CD14-positive monocyte (primary cell): ENCODE results near the gene TRABD2B. TPM values are rescaled to one million over a fixed set of nuclear protein-coding genes. Genes with fewer than 3 reads are reported as not detected.

ENCODE experiments used
- DNase-seq, 3 donors: peaks; one replicate each; pipeline ENCODE4 v3.0.0-alpha.2; 2011 to 2022
- H2AFZ ChIP-seq: 2 replicates; pipeline ENCODE4 v1.6.0; 2012; ENCODE audit warnings: mild to moderate bottlenecking, low read depth, low read length, inconsistent platforms; ENCODE audit not compliant: insufficient read depth, poor library complexity, severe bottlenecking
- H3K27ac ChIP-seq, 2 donors: 1 replicate in 1 of 2; 2 replicates in 1 of 2; pipeline ENCODE4 v1.5.1; 2012 to 2013; ENCODE audit warnings: low read length in 2 of 2, control low read depth in 1 of 2, inconsistent platforms in 1 of 2, low read depth in 1 of 2, mild to moderate bottlenecking in 1 of 2
- H3K27me3 ChIP-seq, 2 donors: one replicate each; pipeline versions ENCODE4 v1.6.0 to v1.6.1; 2011 to 2013; ENCODE audit warnings: low read length in 2 of 2; ENCODE audit not compliant: control insufficient read depth in 2 of 2, insufficient read depth in 2 of 2
- H3K36me3 ChIP-seq, 2 donors: replicated peaks in 1 of 2; 1 replicate in 1 of 2; 2 replicates in 1 of 2; pipeline versions ENCODE4 v1.5.1 to v1.6.1; 2012 to 2013; ENCODE audit warnings: low read length in 2 of 2, control low read depth in 1 of 2, inconsistent platforms in 1 of 2, mild to moderate bottlenecking in 1 of 2; ENCODE audit not compliant: insufficient read depth in 2 of 2, control insufficient read depth in 1 of 2
- H3K4me1 ChIP-seq, 2 donors: 1 replicate in 1 of 2; 2 replicates in 1 of 2; pipeline versions ENCODE4 v1.5.1 to v1.6.1; 2012 to 2013; ENCODE audit warnings: low read length in 2 of 2, control low read depth in 1 of 2, inconsistent platforms in 1 of 2, mild to moderate bottlenecking in 1 of 2, moderate library complexity in 1 of 2; ENCODE audit not compliant: insufficient read depth in 2 of 2, control insufficient read depth in 1 of 2
- H3K4me2 ChIP-seq: replicated peaks from 2 replicates; pipeline ENCODE3; 2012; ENCODE audit warnings: low read length, moderate library complexity, mild to moderate bottlenecking; ENCODE audit not compliant: poor library complexity, severe bottlenecking; ENCODE audit errors: extremely low read depth
- H3K4me3 ChIP-seq, 3 experiments: fragments of 200-600 bp in 1 of 3; sonication (generic) in 1 of 3; replicated peaks in 1 of 3; 1 replicate in 2 of 3; 2 replicates in 1 of 3; pipeline ENCODE4 v1.5.1; 2011 to 2013; ENCODE audit warnings: low read length in 3 of 3, mild to moderate bottlenecking in 3 of 3, control low read depth in 2 of 3, low read depth in 2 of 3, inconsistent platforms in 1 of 3, moderate library complexity in 1 of 3
- H3K79me2 ChIP-seq: 2 replicates; pipeline ENCODE4 v1.6.0; 2012; ENCODE audit warnings: mild to moderate bottlenecking, control low read depth, inconsistent platforms, low read length, moderate library complexity; ENCODE audit not compliant: insufficient read depth
- H3K9ac ChIP-seq: 2 replicates; pipeline ENCODE4 v1.6.0; 2017; ENCODE audit warnings: low read length, mild to moderate bottlenecking; ENCODE audit not compliant: insufficient read depth, poor library complexity, severe bottlenecking
- H3K9me3 ChIP-seq, 2 donors: replicated peaks in 1 of 2; 1 replicate in 1 of 2; 2 replicates in 1 of 2; pipeline versions ENCODE4 v1.5.1 to v1.6.1; 2012 to 2013; ENCODE audit warnings: low read length in 2 of 2, control low read depth in 1 of 2; ENCODE audit not compliant: control insufficient read depth in 1 of 2, insufficient read depth in 1 of 2
- H4K20me1 ChIP-seq: 2 replicates; pipeline ENCODE4 v1.6.0; 2012; ENCODE audit warnings: mild to moderate bottlenecking, low read length, control low read depth, moderate library complexity; ENCODE audit not compliant: insufficient read depth
- H3K27ac Mint-ChIP-seq, 7 donors: one replicate each; pipeline ENCODE4 v1.8.0; 2020; ENCODE audit warnings: mild to moderate bottlenecking in 7 of 7, mixed read lengths in 7 of 7, moderate library complexity in 6 of 7, inconsistent platforms in 2 of 7
- H3K27me3 Mint-ChIP-seq, 3 donors: one replicate each; pipeline ENCODE4 v1.8.0; 2021 to 2022; ENCODE audit warnings: low read depth in 3 of 3, mild to moderate bottlenecking in 3 of 3, mixed read lengths in 3 of 3, moderate library complexity in 3 of 3, inconsistent platforms in 1 of 3
- H3K36me3 Mint-ChIP-seq, 2 donors: one replicate each; pipeline ENCODE4 v1.8.0; 2020; ENCODE audit warnings: mixed read lengths in 2 of 2, inconsistent platforms in 1 of 2, mild to moderate bottlenecking in 1 of 2
- H3K4me1 Mint-ChIP-seq: one replicate; pipeline ENCODE4 v1.8.0; 2020; ENCODE audit warnings: mild to moderate bottlenecking, mixed read lengths
- H3K4me3 Mint-ChIP-seq, 2 donors: one replicate each; pipeline ENCODE4 v1.8.0; 2020; ENCODE audit warnings: mild to moderate bottlenecking in 2 of 2, mixed read lengths in 2 of 2, moderate library complexity in 1 of 2
- H3K9me3 Mint-ChIP-seq, 7 donors: one replicate each; pipeline ENCODE4 v1.8.0; 2020 to 2022; ENCODE audit warnings: mixed read lengths in 7 of 7, mild to moderate bottlenecking in 6 of 7, moderate library complexity in 6 of 7, inconsistent platforms in 2 of 7
- WGBS: methylation state at CpG from one replicate; pipeline ENCODE4 v1.1.5; 2013; ENCODE audit warnings: missing lambda C conversion rate; ENCODE audit not compliant: insufficient coverage; 5-methylcytosine and 5-hydroxymethylcytosine counted together
- intact Hi-C, 2 donors: fragments of 100-400 bp; cut with micrococcal nuclease; formaldehyde crosslinking; loops; one replicate each; pipeline versions ENCODE4 v1.15.0 to v1.15.1; 2023
- polyA plus RNA-seq, 3 donors: library from polyadenylated mRNA; depleted of rRNA in 1 of 3; unstranded in 2 of 3; stranded (reverse) in 1 of 3; fragments of 300-500 nt in 2 of 3; fragments of >200 nt in 1 of 3; fragmentation: Illumina TruSeq in 2 of 3; gene quantifications; 1 replicate in 2 of 3; 2 replicates in 1 of 3; pipeline ENCODE4 v1.2.3, GENCODE V29; 2012 to 2021
- TF ChIP-seq, protein P1 (sequence below): fragments of 200-600 bp; IDR thresholded peaks from one replicate; pipeline ENCODE4 v1.8.0; 2022; ENCODE audit warnings: antibody characterized with exemption, mild to moderate bottlenecking

The TRABD2B gene
- polyA plus RNA-seq, 3 donors: not detected

DNA sequence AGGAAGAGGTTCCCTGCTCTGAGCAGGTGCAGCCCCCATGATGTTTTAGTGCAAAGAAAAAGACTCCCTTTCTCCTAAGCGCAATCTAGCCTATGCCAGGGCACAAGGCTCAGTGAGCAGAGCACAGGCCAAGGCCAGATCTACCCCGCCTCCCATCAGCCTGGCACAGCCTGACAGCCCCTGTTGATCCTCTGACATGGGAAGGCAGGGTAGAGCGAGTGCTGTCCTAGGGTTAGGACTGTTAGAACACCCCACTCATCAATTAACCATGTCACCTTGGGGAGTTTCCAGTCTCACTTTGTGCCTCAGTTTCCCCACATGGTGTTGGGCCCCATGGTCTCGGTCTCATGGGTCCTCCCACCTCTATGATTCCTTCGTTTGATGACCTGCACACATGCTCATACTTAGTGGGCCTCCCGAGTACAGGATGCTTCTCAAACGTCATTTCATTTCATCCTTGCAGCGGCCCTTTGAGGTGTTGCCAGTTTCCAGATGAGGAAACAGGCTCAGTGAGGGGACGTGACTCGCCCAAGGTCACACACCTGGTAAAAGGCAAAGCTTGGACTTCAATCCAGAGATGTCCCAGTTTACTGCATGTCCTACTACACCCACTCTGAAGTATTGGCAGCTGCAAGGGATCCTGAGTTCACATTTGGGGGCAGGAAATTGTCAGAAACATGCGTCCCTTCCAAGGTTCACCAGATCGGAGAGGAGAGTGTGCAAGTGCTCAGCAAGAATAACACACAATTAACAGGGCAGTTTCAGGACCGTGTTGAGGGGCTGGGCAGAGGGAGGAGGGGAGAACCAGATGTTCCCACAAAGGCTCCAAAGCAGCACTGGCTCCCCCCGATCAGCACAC is 213.3 kb downstream of the TRABD2B start:
- intact Hi-C loops: no loop called here
- H3K4me1 Mint-ChIP-seq: no peaks in the 10 kb centered on the region
- Histone ChIP-seq H3K4me2 (no peak overlapping the region), H2AFZ (no peak overlapping the region), H3K9ac (no peak overlapping the region), H3K27me3 (no peaks in the 10 kb centered on the region), H3K27ac (no peak overlapping the region), H4K20me1 (no peaks in the 10 kb centered on the region), H3K36me3 (no peaks in the 10 kb centered on the region), H3K79me2 (no peaks in the 10 kb centered on the region), H3K9me3 (no peaks in the 10 kb centered on the region), H3K4me3 (no peak overlapping the region), H3K4me1 (no peaks in the 10 kb centered on the region)
- no peaks in the 10 kb centered on the region for H3K36me3 Mint-ChIP-seq
- peaks cover 5 to 12% (median 8%) of the 10 kb centered on the region in 3 donors for H3K27me3 Mint-ChIP-seq
- TF ChIP-seq, protein P1, sequence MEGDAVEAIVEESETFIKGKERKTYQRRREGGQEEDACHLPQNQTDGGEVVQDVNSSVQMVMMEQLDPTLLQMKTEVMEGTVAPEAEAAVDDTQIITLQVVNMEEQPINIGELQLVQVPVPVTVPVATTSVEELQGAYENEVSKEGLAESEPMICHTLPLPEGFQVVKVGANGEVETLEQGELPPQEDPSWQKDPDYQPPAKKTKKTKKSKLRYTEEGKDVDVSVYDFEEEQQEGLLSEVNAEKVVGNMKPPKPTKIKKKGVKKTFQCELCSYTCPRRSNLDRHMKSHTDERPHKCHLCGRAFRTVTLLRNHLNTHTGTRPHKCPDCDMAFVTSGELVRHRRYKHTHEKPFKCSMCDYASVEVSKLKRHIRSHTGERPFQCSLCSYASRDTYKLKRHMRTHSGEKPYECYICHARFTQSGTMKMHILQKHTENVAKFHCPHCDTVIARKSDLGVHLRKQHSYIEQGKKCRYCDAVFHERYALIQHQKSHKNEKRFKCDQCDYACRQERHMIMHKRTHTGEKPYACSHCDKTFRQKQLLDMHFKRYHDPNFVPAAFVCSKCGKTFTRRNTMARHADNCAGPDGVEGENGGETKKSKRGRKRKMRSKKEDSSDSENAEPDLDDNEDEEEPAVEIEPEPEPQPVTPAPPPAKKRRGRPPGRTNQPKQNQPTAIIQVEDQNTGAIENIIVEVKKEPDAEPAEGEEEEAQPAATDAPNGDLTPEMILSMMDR: no peak
- 90% methylated on average over 11 of the region's 14 CpGs for WGBS
- no peak overlapping the region for H3K4me3 Mint-ChIP-seq
- peak overlapping the region in 1 of 7 donors; percentile 8 for H3K27ac Mint-ChIP-seq
- DNase-seq: no peak
- no peaks in the 10 kb centered on the region for H3K9me3 Mint-ChIP-seq

DNA sequence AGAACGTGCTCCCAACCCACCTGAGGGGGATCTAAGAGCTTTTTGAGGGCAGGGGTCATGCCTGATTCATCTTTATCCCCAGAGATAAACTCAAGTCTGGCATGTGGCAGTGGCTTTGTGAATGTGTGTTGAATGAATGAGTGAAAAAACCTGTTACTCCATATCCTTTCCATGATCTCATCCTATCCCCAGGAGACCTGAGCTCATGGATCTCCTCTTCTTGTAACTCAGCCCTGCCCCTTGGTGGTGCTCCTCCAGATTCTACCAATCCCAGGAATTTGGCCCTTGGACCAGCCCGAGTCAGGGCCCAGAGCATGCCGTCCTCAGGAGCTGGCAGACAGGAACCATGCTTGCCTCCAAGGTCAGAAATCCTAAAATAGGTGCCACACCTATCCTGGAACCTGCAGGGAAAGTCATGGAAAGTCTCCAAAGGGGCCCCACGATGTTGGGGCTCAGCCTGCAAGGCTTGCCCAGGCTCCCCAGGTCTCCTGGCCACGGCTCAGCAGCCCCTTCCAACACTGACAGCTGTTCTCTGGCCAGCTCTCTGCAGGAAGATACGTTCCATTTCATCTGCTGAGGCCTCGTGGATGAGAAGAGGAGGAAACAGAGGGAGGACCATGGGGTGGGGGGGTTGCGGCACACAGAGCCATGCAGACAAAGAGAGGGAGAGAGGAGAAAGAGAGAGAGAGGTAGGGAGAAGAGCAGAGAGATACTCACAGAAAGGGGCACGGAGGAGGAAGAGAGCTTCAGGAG is 214.6 kb downstream of the TRABD2B start:
- H3K9me3 Mint-ChIP-seq: no peaks in the 10 kb centered on the region
- H3K4me3 Mint-ChIP-seq: no peak overlapping the region
- no peaks in the 10 kb centered on the region for H3K4me1 Mint-ChIP-seq
- H3K27me3 Mint-ChIP-seq: peaks cover 5 to 12% (median 8%) of the 10 kb centered on the region in 3 donors
- H3K27me3 ChIP-seq: no peaks in the 10 kb centered on the region
- no peak overlapping the region for H2AFZ ChIP-seq
- TF ChIP-seq, protein P1: no peak
- no peak overlapping the region for H3K27ac ChIP-seq
- no peak for DNase-seq
- no peaks in the 10 kb centered on the region for H3K36me3 ChIP-seq
- H3K4me3 ChIP-seq: no peak overlapping the region
- H3K9ac ChIP-seq: no peak overlapping the region
- no peak overlapping the region for H3K4me2 ChIP-seq
- H3K4me1 ChIP-seq: no peaks in the 10 kb centered on the region
- H4K20me1 ChIP-seq: no peaks in the 10 kb centered on the region
- intact Hi-C loops: no loop called here
- H3K36me3 Mint-ChIP-seq: no peaks in the 10 kb centered on the region
- no peak overlapping the region for H3K27ac Mint-ChIP-seq
- H3K9me3 ChIP-seq: no peaks in the 10 kb centered on the region
- no peaks in the 10 kb centered on the region for H3K79me2 ChIP-seq
- WGBS: 89% methylated on average over 8 of the region's 9 CpGs
